Measurements from ENCODE around the gene MPRIP. TPM values are rescaled to one million over a fixed set of nuclear protein-coding genes. Genes with fewer than 3 reads are reported as not detected.

Gene MPRIP
- total RNA-seq, 2 donors from 2014 or later = 235 to 252 TPM

- TF ChIP-seq CTCF (IDR thresholded peaks at IDR 0.05) = no peak
- Histone ChIP-seq H3K27me3 (replicated peaks; ENCODE audit: insufficient read depth) (no peaks in the 10 kb centered on the region), H3K4me1 (ENCODE audit: control insufficient read depth in 1 of 2, low read depth in 2 of 2) (peaks cover 0 to 14% of the 10 kb centered on the region in 2 donors), H3K36me3 (peaks cover 87% of the 10 kb centered on the region), H3K4me3 (no peak overlapping the region), H3K27ac (no peak overlapping the region), H3K9me3 (no peaks in the 10 kb centered on the region)
- DNase-seq (ENCODE audit: low spot score) = no peak
- ATAC-seq (ENCODE audit: insufficient number of reproducible peaks, low FRiP score, low read depth) = no peak
These were observed 185.6 kb downstream of the MPRIP start for GRCh38 chr17:17227608-17228520.

GRCh38 chr17:17228521-17229279 lies 186.4 kb downstream of the MPRIP start:
- no peak for TF ChIP-seq CTCF (IDR thresholded peaks at IDR 0.05)
- no peaks in the 10 kb centered on the region for H3K9me3 ChIP-seq
- no peak overlapping the region for H3K27ac ChIP-seq
- H3K27me3 ChIP-seq (replicated peaks; ENCODE audit: insufficient read depth) = no peaks in the 10 kb centered on the region
- no peak overlapping the region for H3K4me3 ChIP-seq
- peaks cover 0 to 14% of the 10 kb centered on the region in 2 donors for H3K4me1 ChIP-seq (ENCODE audit: control insufficient read depth in 1 of 2, low read depth in 2 of 2)
- H3K36me3 ChIP-seq = peaks cover 79% of the 10 kb centered on the region
- ATAC-seq (ENCODE audit: insufficient number of reproducible peaks, low FRiP score, low read depth) (no peak), DNase-seq (ENCODE audit: low spot score) (no peak)

GRCh38 chr17:17229416-17230384 lies 187.4 kb downstream of the MPRIP start:
- ATAC-seq (ENCODE audit: insufficient number of reproducible peaks, low FRiP score, low read depth) (no peak), DNase-seq (ENCODE audit: low spot score) (no peak)
- Histone ChIP-seq H3K27me3 (replicated peaks; ENCODE audit: insufficient read depth) (no peaks in the 10 kb centered on the region), H3K36me3 (peaks cover 70% of the 10 kb centered on the region), H3K4me3 (no peak overlapping the region), H3K4me1 (ENCODE audit: control insufficient read depth in 1 of 2, low read depth in 2 of 2) (peaks cover 0 to 24% of the 10 kb centered on the region in 2 donors), H3K27ac (no peak overlapping the region), H3K9me3 (no peaks in the 10 kb centered on the region)
- no peak for TF ChIP-seq CTCF (IDR thresholded peaks at IDR 0.05)

GRCh38 chr17:17231621-17232302 lies 189.5 kb downstream of the MPRIP start:
- no peak overlapping the region for H3K4me3 ChIP-seq
- H3K27ac ChIP-seq = no peak overlapping the region
- no peak for DNase-seq (ENCODE audit: low spot score)
- ATAC-seq (ENCODE audit: insufficient number of reproducible peaks, low FRiP score, low read depth) = no peak
- H3K36me3 ChIP-seq = peaks cover 50% of the 10 kb centered on the region
- no peaks in the 10 kb centered on the region for H3K9me3 ChIP-seq
- H3K4me1 ChIP-seq (ENCODE audit: control insufficient read depth in 1 of 2, low read depth in 2 of 2) = peaks cover 0 to 36% of the 10 kb centered on the region in 2 donors
- H3K27me3 ChIP-seq (replicated peaks; ENCODE audit: insufficient read depth) = no peaks in the 10 kb centered on the region
- no peak for TF ChIP-seq CTCF (IDR thresholded peaks at IDR 0.05)
